OCI-LY3 (cell line): ENCODE data around the gene ZNF134.

ENCODE experiments used
- H2AFZ ChIP-seq: fragments of 200-600, 300-600 bp; shearing (Covaris generic); 2 replicates; pipeline ENCODE4 v1.6.0; 2014; ENCODE audit warnings: antibody characterized with exemption, low read depth, low read length
- H3K27ac ChIP-seq: fragments of 200-600, 300-600 bp; sonication (generic); 2 replicates; pipeline ENCODE4 v1.5.1; 2014; ENCODE audit warnings: mild to moderate bottlenecking, low read length, moderate library complexity, mixed read lengths
- H3K27me3 ChIP-seq: fragments of 200-600, 300-600 bp; sonication (generic); 2 replicates; pipeline ENCODE4 v1.6.1; 2014; ENCODE audit warnings: low read depth, low read length, mixed read lengths
- H3K36me3 ChIP-seq: fragments of 200-600, 300-600 bp; sonication (generic); replicated peaks from 2 replicates; pipeline ENCODE3; 2014; ENCODE audit warnings: low read depth, low read length, mixed read lengths
- H3K4me1 ChIP-seq: fragments of 300-600, 200-600 bp; sonication (generic); 2 replicates; pipeline ENCODE4 v1.6.1; 2014; ENCODE audit warnings: low read length, mixed read lengths
- H3K4me2 ChIP-seq: fragments of 200-600, 300-600 bp; sonication (generic); 2 replicates; pipeline ENCODE4 v1.6.1; 2014; ENCODE audit warnings: low read length, mixed read lengths
- H3K4me3 ChIP-seq: fragments of 300-600, 200-600 bp; sonication (generic); 2 replicates; pipeline ENCODE4 v1.5.1; 2014; ENCODE audit warnings: antibody characterized with exemption, mild to moderate bottlenecking, low read length, moderate library complexity
- H3K79me2 ChIP-seq: fragments of 300-600, 200-600 bp; shearing (Covaris generic); 2 replicates; pipeline ENCODE4 v1.6.1; 2014; ENCODE audit warnings: mild to moderate bottlenecking, low read length, mixed read lengths
- H3K9ac ChIP-seq: fragments of 300-600, 200-600 bp; shearing (Covaris generic); 2 replicates; pipeline ENCODE4 v1.6.0; 2014; ENCODE audit warnings: mild to moderate bottlenecking, low read length, moderate library complexity
- H3K9me3 ChIP-seq: fragments of 200-600, 300-600 bp; shearing (Covaris generic); 2 replicates; pipeline ENCODE4 v1.6.1; 2014; ENCODE audit warnings: low read length, mixed read lengths; ENCODE audit not compliant: insufficient read depth
- H4K20me1 ChIP-seq: fragments of 200-600, 300-600 bp; sonication (generic); 2 replicates; pipeline ENCODE4 v1.6.1; 2016; ENCODE audit warnings: low read length, mixed read lengths; ENCODE audit not compliant: insufficient read depth
- CTCF ChIP-seq: fragments of 200-600, 300-600 bp; sonication (generic); IDR thresholded peaks from 2 replicates; pipeline ENCODE4 v1.5.1; 2014; ENCODE audit warnings: antibody characterized with exemption, low read length, low read depth
- EZH2phosphoT487 ChIP-seq: fragments of 200-600 bp; shearing (Covaris generic); IDR thresholded peaks from 2 replicates; pipeline ENCODE4 v1.6.1; 2018; ENCODE audit warnings: antibody characterized with exemption, mixed run types, low read depth

Gene ZNF134

DNA sequence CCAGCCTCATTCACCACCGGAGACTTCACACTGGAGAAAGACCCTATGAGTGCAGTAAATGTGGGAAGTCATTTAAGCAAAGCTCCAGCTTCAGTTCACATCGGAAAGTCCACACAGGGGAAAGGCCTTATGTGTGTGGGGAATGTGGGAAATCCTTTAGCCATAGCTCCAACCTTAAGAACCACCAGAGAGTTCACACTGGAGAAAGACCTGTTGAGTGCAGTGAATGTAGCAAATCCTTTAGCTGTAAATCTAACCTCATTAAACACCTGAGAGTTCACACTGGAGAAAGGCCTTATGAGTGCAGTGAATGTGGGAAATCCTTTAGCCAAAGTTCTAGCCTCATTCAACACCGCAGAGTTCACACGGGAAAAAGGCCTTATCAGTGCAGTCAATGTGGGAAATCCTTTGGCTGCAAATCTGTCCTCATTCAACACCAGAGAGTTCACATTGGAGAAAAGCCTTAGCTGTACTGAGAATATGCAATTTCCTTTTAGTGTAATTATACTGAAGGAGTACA is 27.7 kb downstream of the ZNF134 start:
- peaks cover 57% of the 10 kb centered on the region for H3K36me3 ChIP-seq
- no peak overlapping the region for H3K4me2 ChIP-seq
- no peaks in the 10 kb centered on the region for H3K27me3 ChIP-seq
- no peaks in the 10 kb centered on the region for H3K79me2 ChIP-seq
- H3K4me1 ChIP-seq, result no peaks in the 10 kb centered on the region
- H3K4me3 ChIP-seq, result no peak overlapping the region
- no peaks in the 10 kb centered on the region for H4K20me1 ChIP-seq
- no peak for TF ChIP-seq EZH2phosphoT487
- TF ChIP-seq CTCF, result no peak
- peaks cover 19% of the 10 kb centered on the region; the same call in 1 of the 2 replicates for H3K9me3 ChIP-seq
- H3K9ac ChIP-seq, result no peak overlapping the region
- no peak overlapping the region for H3K27ac ChIP-seq
- no peak overlapping the region for H2AFZ ChIP-seq

DNA sequence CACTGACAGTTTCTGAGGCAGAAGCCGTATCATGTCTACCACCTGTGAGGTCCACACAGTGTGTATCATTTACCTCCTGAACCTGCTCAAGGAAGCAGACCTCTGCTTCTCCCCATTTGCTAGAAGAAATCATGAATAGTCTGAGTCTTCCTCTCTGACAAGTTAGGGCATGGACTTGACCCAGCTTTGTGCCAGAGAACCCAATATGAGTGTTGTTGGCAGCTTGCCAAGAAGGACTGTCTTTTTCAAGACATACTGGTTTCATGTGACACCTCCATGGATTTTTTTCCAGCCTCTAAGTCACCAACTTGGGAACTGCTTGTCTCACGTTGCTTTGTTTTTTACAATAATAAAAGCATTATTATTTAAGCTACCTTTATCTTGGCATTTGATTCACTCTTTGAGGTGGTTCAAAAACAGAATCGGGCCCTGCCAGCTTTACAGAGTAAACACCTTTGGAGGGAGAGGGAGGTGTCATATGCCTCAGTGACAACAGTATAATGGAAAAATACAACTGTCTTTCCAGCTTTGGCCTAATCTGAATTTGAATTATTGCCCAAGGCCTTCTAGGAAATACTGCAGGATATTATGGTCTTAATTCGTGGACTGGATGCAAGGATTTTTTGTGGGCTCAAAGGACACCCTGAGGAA is 28.5 kb downstream of the ZNF134 start:
- no peaks in the 10 kb centered on the region for H3K4me1 ChIP-seq
- no peaks in the 10 kb centered on the region for H4K20me1 ChIP-seq
- H3K27ac ChIP-seq, result no peak overlapping the region
- H3K4me3 ChIP-seq, result no peak overlapping the region
- H3K36me3 ChIP-seq, result peaks cover 49% of the 10 kb centered on the region
- TF ChIP-seq EZH2phosphoT487, result no peak
- no peak for TF ChIP-seq CTCF
- peaks cover 12% of the 10 kb centered on the region; the same call in 1 of the 2 replicates for H3K9me3 ChIP-seq
- no peaks in the 10 kb centered on the region for H3K27me3 ChIP-seq
- no peak overlapping the region for H3K4me2 ChIP-seq
- H3K79me2 ChIP-seq, result no peaks in the 10 kb centered on the region
- no peak overlapping the region for H3K9ac ChIP-seq
- H2AFZ ChIP-seq, result no peak overlapping the region

- TF ChIP-seq EZH2phosphoT487 (no peak), CTCF (no peak)
- peaks cover 42% of the 10 kb centered on the region for H3K36me3 ChIP-seq
- H3K4me1 ChIP-seq, result no peaks in the 10 kb centered on the region
- H3K9me3 ChIP-seq, result peaks cover 7% of the 10 kb centered on the region; the same call in 1 of the 2 replicates
- no peak overlapping the region for H2AFZ ChIP-seq
- H3K27ac ChIP-seq, result no peak overlapping the region
- no peak overlapping the region for H3K9ac ChIP-seq
- H3K79me2 ChIP-seq, result no peaks in the 10 kb centered on the region
- H4K20me1 ChIP-seq, result no peaks in the 10 kb centered on the region
- H3K4me3 ChIP-seq, result no peak overlapping the region
- H3K4me2 ChIP-seq, result no peak overlapping the region
- H3K27me3 ChIP-seq, result no peaks in the 10 kb centered on the region
Observed at GRCh38 chr19:57643734-57644133, 29.7 kb downstream of the ZNF134 start.

- no peak overlapping the region for H3K4me3 ChIP-seq
- no peaks in the 10 kb centered on the region for H3K27me3 ChIP-seq
- no peak for TF ChIP-seq EZH2phosphoT487
- no peak for TF ChIP-seq CTCF
- H3K36me3 ChIP-seq, result no peaks in the 10 kb centered on the region
- no peak overlapping the region for H2AFZ ChIP-seq
- H3K4me2 ChIP-seq, result no peak overlapping the region
- H3K79me2 ChIP-seq, result no peaks in the 10 kb centered on the region
- no peak overlapping the region for H3K27ac ChIP-seq
- H3K9me3 ChIP-seq, result no peaks in the 10 kb centered on the region; the same call in 1 of the 2 replicates
- no peaks in the 10 kb centered on the region for H4K20me1 ChIP-seq
- H3K4me1 ChIP-seq, result no peaks in the 10 kb centered on the region
- H3K9ac ChIP-seq, result no peak overlapping the region
Observed at GRCh38 chr19:57648331-57649003, 34.4 kb downstream of the ZNF134 start.
